ENCODE measurements around the gene UBE2J1.

The UBE2J1 gene

DNA sequence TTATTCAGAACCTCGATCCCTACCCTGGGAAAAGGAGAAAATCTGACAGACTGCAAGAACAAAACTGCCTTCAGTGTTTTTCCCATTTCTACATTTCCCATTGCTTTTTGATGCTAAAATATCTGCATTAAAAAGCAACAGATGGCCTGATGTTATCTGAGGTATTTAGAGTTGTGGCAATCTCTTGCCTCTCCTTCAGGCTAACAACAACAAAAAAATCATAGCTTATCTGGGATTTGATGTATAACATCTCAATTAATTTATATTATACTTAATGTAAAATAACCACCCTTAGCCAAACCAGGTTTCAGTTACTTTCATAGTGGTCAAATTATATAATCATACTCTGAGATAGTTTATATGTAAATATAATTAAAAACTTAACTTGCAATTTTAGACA, 21.6 kb downstream of the UBE2J1 start:
- Histone ChIP-seq H3K27ac (ENCODE audit: low read depth, low read length) (no peak overlapping the region; the same call in 1 of the 2 replicates), H3K27me3 (ENCODE audit: low read length) (no peaks in the 10 kb centered on the region), H3K79me2 (ENCODE audit: insufficient read depth, low read length) (peaks cover 38% of the 10 kb centered on the region), H3K9me3 (ENCODE audit: insufficient read depth, low read length) (no peaks in the 10 kb centered on the region), H3K36me3 (ENCODE audit: low read length) (peaks cover 87% of the 10 kb centered on the region), H3K4me3 (ENCODE audit: insufficient read depth, low read length, poor library complexity, severe bottlenecking) (no peak overlapping the region), H3K9ac (ENCODE audit: low read length) (no peak overlapping the region), H3K4me2 (ENCODE audit: low read depth, low read length, poor library complexity, severe bottlenecking) (no peak overlapping the region), H3F3A (ENCODE audit: insufficient read depth) (peaks cover 80% of the 10 kb centered on the region), H3K9me2 (replicated peaks; ENCODE audit: insufficient read depth, low read length) (no peaks in the 10 kb centered on the region), H2AFZ (ENCODE audit: low read depth, low read length, severe bottlenecking) (no peak overlapping the region), H4K20me1 (ENCODE audit: low read depth, low read length) (peaks cover 42% of the 10 kb centered on the region)
- no peak for TF ChIP-seq EZH2phosphoT487 (conservative IDR thresholded peaks at IDR 0.05; ENCODE audit: low read length)
- TF ChIP-seq, protein P1, sequence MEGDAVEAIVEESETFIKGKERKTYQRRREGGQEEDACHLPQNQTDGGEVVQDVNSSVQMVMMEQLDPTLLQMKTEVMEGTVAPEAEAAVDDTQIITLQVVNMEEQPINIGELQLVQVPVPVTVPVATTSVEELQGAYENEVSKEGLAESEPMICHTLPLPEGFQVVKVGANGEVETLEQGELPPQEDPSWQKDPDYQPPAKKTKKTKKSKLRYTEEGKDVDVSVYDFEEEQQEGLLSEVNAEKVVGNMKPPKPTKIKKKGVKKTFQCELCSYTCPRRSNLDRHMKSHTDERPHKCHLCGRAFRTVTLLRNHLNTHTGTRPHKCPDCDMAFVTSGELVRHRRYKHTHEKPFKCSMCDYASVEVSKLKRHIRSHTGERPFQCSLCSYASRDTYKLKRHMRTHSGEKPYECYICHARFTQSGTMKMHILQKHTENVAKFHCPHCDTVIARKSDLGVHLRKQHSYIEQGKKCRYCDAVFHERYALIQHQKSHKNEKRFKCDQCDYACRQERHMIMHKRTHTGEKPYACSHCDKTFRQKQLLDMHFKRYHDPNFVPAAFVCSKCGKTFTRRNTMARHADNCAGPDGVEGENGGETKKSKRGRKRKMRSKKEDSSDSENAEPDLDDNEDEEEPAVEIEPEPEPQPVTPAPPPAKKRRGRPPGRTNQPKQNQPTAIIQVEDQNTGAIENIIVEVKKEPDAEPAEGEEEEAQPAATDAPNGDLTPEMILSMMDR (IDR thresholded peaks at IDR 0.05; ENCODE audit: insufficient read depth, low read length, poor library complexity, severe bottlenecking), result no peak

DNA sequence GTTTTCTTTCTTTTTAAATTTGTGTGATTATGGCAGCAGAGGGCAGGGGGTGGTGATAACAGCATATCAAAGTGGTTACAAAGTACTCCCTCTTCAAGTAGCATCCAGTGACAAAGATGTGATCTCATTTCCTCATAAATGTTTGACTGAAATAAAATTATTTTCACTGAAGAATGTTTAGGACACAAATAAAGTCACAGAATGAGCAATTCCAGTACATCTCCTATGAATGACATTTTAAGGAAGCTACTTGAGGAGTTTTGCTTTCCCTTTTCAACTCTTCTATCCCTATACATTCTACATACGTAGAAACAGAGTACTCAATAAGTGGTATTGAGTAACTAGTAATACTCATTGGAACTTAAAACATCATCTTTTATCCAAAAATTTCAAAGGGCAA, 23.5 kb downstream of the UBE2J1 start:
- Histone ChIP-seq H3K9ac (ENCODE audit: low read length) (no peak overlapping the region), H3K36me3 (ENCODE audit: low read length) (peaks cover 74% of the 10 kb centered on the region), H3K9me2 (replicated peaks; ENCODE audit: insufficient read depth, low read length) (no peaks in the 10 kb centered on the region), H3K4me2 (ENCODE audit: low read depth, low read length, poor library complexity, severe bottlenecking) (no peak overlapping the region), H2AFZ (ENCODE audit: low read depth, low read length, severe bottlenecking) (no peak overlapping the region), H3K27me3 (ENCODE audit: low read length) (no peaks in the 10 kb centered on the region), H3K9me3 (ENCODE audit: insufficient read depth, low read length) (no peaks in the 10 kb centered on the region), H3F3A (ENCODE audit: insufficient read depth) (peaks cover 87% of the 10 kb centered on the region), H4K20me1 (ENCODE audit: low read depth, low read length) (peaks cover 30% of the 10 kb centered on the region), H3K27ac (ENCODE audit: low read depth, low read length) (no peak overlapping the region), H3K79me2 (ENCODE audit: insufficient read depth, low read length) (peaks cover 25% of the 10 kb centered on the region), H3K4me3 (ENCODE audit: insufficient read depth, low read length, poor library complexity, severe bottlenecking) (no peak overlapping the region)
- no peak for TF ChIP-seq EZH2phosphoT487 (conservative IDR thresholded peaks at IDR 0.05; ENCODE audit: low read length)
- TF ChIP-seq, protein P1 (IDR thresholded peaks at IDR 0.05; ENCODE audit: insufficient read depth, low read length, poor library complexity, severe bottlenecking), result no peak

DNA sequence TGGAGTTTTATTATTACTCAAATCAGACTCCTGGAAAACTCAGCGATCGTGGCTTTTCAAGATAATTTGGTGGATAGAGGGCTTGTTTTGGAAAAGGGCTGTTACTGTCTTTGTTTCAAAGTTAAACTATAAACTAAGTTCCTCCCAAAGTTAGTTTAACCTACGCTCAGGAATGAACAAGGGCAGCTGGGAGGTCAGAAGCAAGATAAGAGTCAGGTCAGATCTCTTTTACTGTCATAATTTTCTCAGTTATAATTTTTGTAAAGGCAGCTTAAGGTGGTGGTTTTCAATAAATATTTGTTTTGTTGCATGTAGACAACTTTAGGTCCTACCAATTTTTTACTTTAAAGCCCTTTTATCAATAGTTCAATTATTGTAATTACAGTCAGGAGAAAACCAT, 28.2 kb downstream of the UBE2J1 start:
- Histone ChIP-seq H3K9me3 (ENCODE audit: insufficient read depth, low read length) (no peaks in the 10 kb centered on the region), H3K79me2 (ENCODE audit: insufficient read depth, low read length) (peaks cover 4% of the 10 kb centered on the region; the same call in 1 of the 2 replicates), H3K9ac (ENCODE audit: low read length) (no peak overlapping the region), H2AFZ (ENCODE audit: low read depth, low read length, severe bottlenecking) (no peak overlapping the region), H3K9me2 (replicated peaks; ENCODE audit: insufficient read depth, low read length) (no peaks in the 10 kb centered on the region), H3K4me3 (ENCODE audit: insufficient read depth, low read length, poor library complexity, severe bottlenecking) (no peak overlapping the region), H3K27ac (ENCODE audit: low read depth, low read length) (no peak overlapping the region), H3K36me3 (ENCODE audit: low read length) (peaks cover 38% of the 10 kb centered on the region), H3K27me3 (ENCODE audit: low read length) (no peaks in the 10 kb centered on the region), H3F3A (ENCODE audit: insufficient read depth) (peaks cover 81% of the 10 kb centered on the region), H3K4me2 (ENCODE audit: low read depth, low read length, poor library complexity, severe bottlenecking) (no peak overlapping the region), H4K20me1 (ENCODE audit: low read depth, low read length) (peaks cover 11% of the 10 kb centered on the region; the same call in 1 of the 2 replicates)
- TF ChIP-seq, protein P1 (IDR thresholded peaks at IDR 0.05; ENCODE audit: insufficient read depth, low read length, poor library complexity, severe bottlenecking), result no peak
- no peak for TF ChIP-seq EZH2phosphoT487 (conservative IDR thresholded peaks at IDR 0.05; ENCODE audit: low read length)

Data from SU-DHL-6 (cell line).